ENCODE data around the gene SETBP1. TPM values are rescaled to one million over a fixed set of nuclear protein-coding genes. Genes with fewer than 3 reads are reported as not detected.

Gene SETBP1
- total and polyA plus RNA-seq, 4 donors = 1.3 to 85.0 (median 24.1) TPM

- Histone ChIP-seq H3K4me1 (ENCODE audit: control insufficient read depth in 1 of 2, insufficient read depth in 2 of 2, low read length in 2 of 2) (peaks cover 0 to 2% of the 10 kb centered on the region in 2 donors), H3K27ac (ENCODE audit: low read depth in 1 of 2, low read length in 2 of 2) (no peak overlapping the region), H3K4me3 (ENCODE audit: low read length in 2 of 2) (no peak overlapping the region), H3K9me3 (ENCODE audit: control insufficient read depth, low read length) (no peaks in the 10 kb centered on the region), H3K36me3 (ENCODE audit: control insufficient read depth in 1 of 2, insufficient read depth in 2 of 2, low read length in 1 of 2) (no peaks in the 10 kb centered on the region), H3K27me3 (ENCODE audit: control insufficient read depth in 1 of 2, insufficient read depth in 2 of 2, low read length in 1 of 2) (no peaks in the 10 kb centered on the region)
- WGBS, 2 donors = 17 to 24% methylated on average over 3 of the region's 3 CpGs
- intact Hi-C loops (cut with DNase I) = no loop called here
- no peak for DNase-seq
- no peak for ATAC-seq (ENCODE audit: low FRiP score)
Measured at GRCh38 chr18:45050712-45051601, 370.3 kb downstream of the SETBP1 start.

- intact Hi-C loops (cut with DNase I) = no loop called here
- 82 to 89% methylated on average over 3 of the region's 3 CpGs for whole genome bisulfite sequencing, 2 donors
- H3K4me3 ChIP-seq (ENCODE audit: low read length in 2 of 2) = no peak overlapping the region
- DNase-seq (no peak), ATAC-seq (ENCODE audit: low FRiP score) (no peak)
- H3K9me3 ChIP-seq (ENCODE audit: control insufficient read depth, low read length) = no peaks in the 10 kb centered on the region
- H3K27me3 ChIP-seq (ENCODE audit: control insufficient read depth in 1 of 2, insufficient read depth in 2 of 2, low read length in 1 of 2) = no peaks in the 10 kb centered on the region
- no peak overlapping the region for H3K27ac ChIP-seq (ENCODE audit: low read depth in 1 of 2, low read length in 2 of 2)
- H3K4me1 ChIP-seq (ENCODE audit: control insufficient read depth in 1 of 2, insufficient read depth in 2 of 2, low read length in 2 of 2) = peaks cover 0 to 2% of the 10 kb centered on the region in 2 donors
- no peaks in the 10 kb centered on the region for H3K36me3 ChIP-seq (ENCODE audit: control insufficient read depth in 1 of 2, insufficient read depth in 2 of 2, low read length in 1 of 2)
Measured at GRCh38 chr18:45054636-45055035, 373.9 kb downstream of the SETBP1 start.

GRCh38 chr18:45055811-45056210 is 375.1 kb downstream of the SETBP1 start:
- 98 to 100% methylated on average over 1 of the region's 1 CpG for WGBS, 2 donors
- Histone ChIP-seq H3K4me1 (ENCODE audit: control insufficient read depth in 1 of 2, insufficient read depth in 2 of 2, low read length in 2 of 2) (no peaks in the 10 kb centered on the region), H3K36me3 (ENCODE audit: control insufficient read depth in 1 of 2, insufficient read depth in 2 of 2, low read length in 1 of 2) (no peaks in the 10 kb centered on the region), H3K27me3 (ENCODE audit: control insufficient read depth in 1 of 2, insufficient read depth in 2 of 2, low read length in 1 of 2) (no peaks in the 10 kb centered on the region), H3K9me3 (ENCODE audit: control insufficient read depth, low read length) (no peaks in the 10 kb centered on the region), H3K27ac (ENCODE audit: low read depth in 1 of 2, low read length in 2 of 2) (no peak overlapping the region), H3K4me3 (ENCODE audit: low read length in 2 of 2) (no peak overlapping the region)
- intact Hi-C loops (cut with DNase I) = no loop called here
- DNase-seq (no peak), ATAC-seq (ENCODE audit: low FRiP score) (no peak)

DNA sequence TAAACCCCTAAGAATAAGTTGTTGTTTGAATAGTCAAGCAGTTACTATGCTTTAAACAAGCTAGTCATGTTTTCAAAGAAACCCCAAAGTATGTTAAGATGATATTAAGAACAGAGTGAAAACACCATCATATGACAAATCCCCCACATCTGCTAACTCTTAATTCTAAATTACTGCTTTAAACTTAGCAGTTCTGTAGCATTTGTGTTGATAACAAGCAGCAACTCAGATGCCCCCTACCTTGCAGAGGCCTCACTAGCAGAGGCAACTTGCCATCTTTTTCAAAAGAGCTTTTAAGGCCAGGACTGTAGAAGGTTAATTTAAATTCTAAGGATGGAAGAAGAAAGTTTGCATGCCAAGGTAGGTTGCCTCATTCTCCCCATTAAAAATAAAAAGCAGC is 376.2 kb downstream of the SETBP1 start:
- DNase-seq (no peak), ATAC-seq (ENCODE audit: low FRiP score) (no peak)
- intact Hi-C loops (cut with DNase I) = no loop called here
- H3K27me3 ChIP-seq (ENCODE audit: control insufficient read depth in 1 of 2, insufficient read depth in 2 of 2, low read length in 1 of 2) = no peaks in the 10 kb centered on the region
- H3K4me1 ChIP-seq (ENCODE audit: control insufficient read depth in 1 of 2, insufficient read depth in 2 of 2, low read length in 2 of 2) = no peaks in the 10 kb centered on the region
- H3K9me3 ChIP-seq (ENCODE audit: control insufficient read depth, low read length) = no peaks in the 10 kb centered on the region
- no peak overlapping the region for H3K4me3 ChIP-seq (ENCODE audit: low read length in 2 of 2)
- no peak overlapping the region for H3K27ac ChIP-seq (ENCODE audit: low read depth in 1 of 2, low read length in 2 of 2)
- no peaks in the 10 kb centered on the region for H3K36me3 ChIP-seq (ENCODE audit: control insufficient read depth in 1 of 2, insufficient read depth in 2 of 2, low read length in 1 of 2)

DNA sequence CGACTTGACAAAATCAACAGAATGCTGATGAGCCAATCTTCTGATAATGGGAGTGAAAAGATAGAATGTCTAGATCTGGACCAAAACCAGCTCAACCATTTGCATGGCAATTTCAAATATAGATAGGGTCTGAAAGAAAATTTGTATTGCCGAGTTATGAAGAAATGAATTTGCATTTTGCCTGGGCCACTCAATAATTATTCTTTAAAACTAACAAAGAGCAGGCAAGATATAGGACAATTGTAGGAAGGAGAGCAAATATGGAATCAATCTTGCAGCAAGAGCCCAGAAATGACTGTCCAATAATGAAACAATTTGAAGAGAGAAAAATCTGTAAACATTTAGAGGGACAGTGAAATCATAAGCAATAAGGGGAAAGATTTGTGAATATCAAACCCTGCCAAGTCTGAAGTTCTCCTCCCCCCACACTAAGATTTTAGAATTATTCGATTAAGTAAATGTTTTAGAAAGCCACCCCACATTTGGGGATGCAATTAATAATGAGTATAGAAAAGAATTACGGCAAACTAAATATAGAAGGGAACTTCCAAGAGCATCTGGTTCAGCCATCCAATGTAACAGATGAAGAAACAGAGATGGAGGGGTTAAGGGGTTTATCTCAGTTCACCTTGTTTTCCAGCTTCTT is 377.4 kb downstream of the SETBP1 start:
- peaks cover 0 to 2% of the 10 kb centered on the region in 2 donors for H3K36me3 ChIP-seq (ENCODE audit: control insufficient read depth in 1 of 2, insufficient read depth in 2 of 2, low read length in 1 of 2)
- no peaks in the 10 kb centered on the region for H3K27me3 ChIP-seq (ENCODE audit: control insufficient read depth in 1 of 2, insufficient read depth in 2 of 2, low read length in 1 of 2)
- H3K9me3 ChIP-seq (ENCODE audit: control insufficient read depth, low read length) = no peaks in the 10 kb centered on the region
- WGBS, 2 donors = 87 to 90% methylated on average over 4 of the region's 4 CpGs
- H3K27ac ChIP-seq (ENCODE audit: low read depth in 1 of 2, low read length in 2 of 2) = no peak overlapping the region
- DNase-seq = no peak
- no peaks in the 10 kb centered on the region for H3K4me1 ChIP-seq (ENCODE audit: control insufficient read depth in 1 of 2, insufficient read depth in 2 of 2, low read length in 2 of 2)
- ATAC-seq (ENCODE audit: low FRiP score) = no peak
- no peak overlapping the region for H3K4me3 ChIP-seq (ENCODE audit: low read length in 2 of 2)
- intact Hi-C loops (cut with DNase I) = no loop called here

- no peaks in the 10 kb centered on the region for H3K4me1 ChIP-seq (ENCODE audit: control insufficient read depth in 1 of 2, insufficient read depth in 2 of 2, low read length in 2 of 2)
- 75 to 79% methylated on average over 2 of the region's 2 CpGs for WGBS, 2 donors
- H3K27me3 ChIP-seq (ENCODE audit: control insufficient read depth in 1 of 2, insufficient read depth in 2 of 2, low read length in 1 of 2) = no peaks in the 10 kb centered on the region
- H3K4me3 ChIP-seq (ENCODE audit: low read length in 2 of 2) = no peak overlapping the region
- intact Hi-C loops (cut with DNase I) = no loop called here
- no peak for DNase-seq
- no peaks in the 10 kb centered on the region for H3K9me3 ChIP-seq (ENCODE audit: control insufficient read depth, low read length)
- H3K36me3 ChIP-seq (ENCODE audit: control insufficient read depth in 1 of 2, insufficient read depth in 2 of 2, low read length in 1 of 2) = peaks cover 0 to 2% of the 10 kb centered on the region in 2 donors
- H3K27ac ChIP-seq (ENCODE audit: low read depth in 1 of 2, low read length in 2 of 2) = no peak overlapping the region
- ATAC-seq (ENCODE audit: low FRiP score) = no peak
Measured at GRCh38 chr18:45059695-45060094, 379.0 kb downstream of the SETBP1 start.

GRCh38 chr18:45060102-45060501 is 379.4 kb downstream of the SETBP1 start:
- Histone ChIP-seq H3K36me3 (ENCODE audit: control insufficient read depth in 1 of 2, insufficient read depth in 2 of 2, low read length in 1 of 2) (peaks cover 0 to 2% of the 10 kb centered on the region in 2 donors), H3K27me3 (ENCODE audit: control insufficient read depth in 1 of 2, insufficient read depth in 2 of 2, low read length in 1 of 2) (no peaks in the 10 kb centered on the region), H3K4me3 (ENCODE audit: low read length in 2 of 2) (no peak overlapping the region), H3K27ac (ENCODE audit: low read depth in 1 of 2, low read length in 2 of 2) (no peak overlapping the region), H3K9me3 (ENCODE audit: control insufficient read depth, low read length) (no peaks in the 10 kb centered on the region), H3K4me1 (ENCODE audit: control insufficient read depth in 1 of 2, insufficient read depth in 2 of 2, low read length in 2 of 2) (no peaks in the 10 kb centered on the region)
- intact Hi-C loops (cut with DNase I) = no loop called here
- no peak for ATAC-seq (ENCODE audit: low FRiP score)
- no peak for DNase-seq

DNA sequence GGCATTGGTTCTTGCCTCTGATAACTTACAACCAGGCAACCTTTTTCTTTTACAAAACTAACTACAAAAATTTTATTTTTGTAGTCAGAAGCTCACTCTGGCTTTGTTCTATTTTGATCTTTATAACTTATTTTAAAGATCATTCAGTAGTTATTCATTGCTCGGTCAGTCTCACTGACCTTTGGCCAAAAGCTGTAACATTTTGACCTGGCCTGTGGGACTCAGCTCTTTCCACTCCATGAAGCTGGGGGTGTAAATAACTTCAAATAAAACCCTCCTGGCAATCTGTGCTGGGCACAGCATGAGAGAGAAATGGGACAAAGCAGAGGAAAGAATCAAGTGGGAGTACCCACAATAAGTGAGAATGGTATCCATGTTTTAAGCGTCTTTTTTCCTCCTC is 380.7 kb downstream of the SETBP1 start:
- intact Hi-C loops (cut with DNase I) = no loop called here
- WGBS, 2 donors = 83 to 86% methylated on average over 2 of the region's 2 CpGs
- no peak for ATAC-seq (ENCODE audit: low FRiP score)
- Histone ChIP-seq H3K9me3 (ENCODE audit: control insufficient read depth, low read length) (no peaks in the 10 kb centered on the region), H3K36me3 (ENCODE audit: control insufficient read depth in 1 of 2, insufficient read depth in 2 of 2, low read length in 1 of 2) (peaks cover 0 to 2% of the 10 kb centered on the region in 2 donors), H3K4me3 (ENCODE audit: low read length in 2 of 2) (no peak overlapping the region), H3K27me3 (ENCODE audit: control insufficient read depth in 1 of 2, insufficient read depth in 2 of 2, low read length in 1 of 2) (no peaks in the 10 kb centered on the region), H3K4me1 (ENCODE audit: control insufficient read depth in 1 of 2, insufficient read depth in 2 of 2, low read length in 2 of 2) (no peaks in the 10 kb centered on the region), H3K27ac (ENCODE audit: low read depth in 1 of 2, low read length in 2 of 2) (no peak overlapping the region)
- no peak for DNase-seq
